GM23248 (cell line): ENCODE results near the gene ASPRV1.

Experiments used
- EZH2 ChIP-seq: fragments of 200-600 bp; sonication (generic); IDR thresholded peaks from 2 replicates; pipeline ENCODE4 v1.6.1; 2018; ENCODE audit warnings: antibody characterized with exemption, mild to moderate bottlenecking; ENCODE audit not compliant: insufficient read depth, poor library complexity, severe bottlenecking
- EZH2phosphoT487 ChIP-seq: fragments of 200-600 bp; sonication (generic); IDR thresholded peaks from 2 replicates; pipeline ENCODE4 v1.6.1; 2018; ENCODE audit warnings: antibody characterized with exemption, moderate library complexity, mild to moderate bottlenecking, low read depth; ENCODE audit not compliant: insufficient read depth

GRCh38 chr2:69933839-69934613 lies 27.4 kb downstream of the ASPRV1 start:
- TF ChIP-seq EZH2: no peak
- no peak for TF ChIP-seq EZH2phosphoT487
